Measurements from ENCODE around the gene ABHD18.
"Not testable (repeated sequence)": the region's sequence is repeated elsewhere in the genome, so short reads cannot be mapped to it uniquely, and the experiment has no call there.

Gene ABHD18

DNA sequence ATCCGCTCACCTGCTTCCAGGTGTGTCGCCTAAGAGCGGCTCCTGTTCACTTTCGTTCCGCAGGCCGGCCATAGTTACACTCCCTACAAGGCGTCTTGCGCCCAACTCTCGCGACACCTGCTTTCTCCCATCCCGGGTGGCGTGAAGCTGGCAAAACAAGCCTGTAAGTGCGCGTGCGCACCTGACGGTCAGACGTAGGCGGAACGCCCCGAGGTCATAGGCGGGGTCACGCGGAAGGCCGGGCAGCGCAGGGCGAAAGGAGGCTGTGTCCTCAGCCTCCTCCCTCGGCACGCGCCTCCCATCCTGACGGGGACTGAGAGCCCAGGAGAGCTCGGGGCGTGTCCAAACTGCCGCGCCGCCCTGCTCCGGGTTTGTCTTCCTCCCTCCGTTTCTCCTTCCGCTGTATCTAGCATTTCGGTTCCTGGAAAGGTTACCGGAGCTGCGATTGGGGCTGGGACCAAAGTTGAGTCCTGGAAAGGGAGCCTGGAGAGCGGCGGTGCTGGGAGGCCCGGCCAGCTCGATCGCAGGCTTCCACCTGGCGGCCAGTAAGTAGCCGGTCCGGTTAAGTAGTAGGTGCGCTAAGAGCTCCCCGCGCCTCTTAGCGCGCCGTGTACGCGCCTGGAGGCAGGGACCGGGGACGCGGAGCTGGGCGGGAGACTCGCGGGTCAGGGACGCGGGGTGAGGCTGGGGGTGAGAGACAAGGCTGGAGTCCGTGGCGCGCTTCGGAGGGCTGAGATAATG is at the start of gene ABHD18, which contains the start of gene MFSD8:
Gene ABHD18 (plus strand): TSS at position 345 of the 741 bp plus-strand sequence. CDS start 17,550 bp downstream, outside the sequence.
Gene MFSD8 (minus strand): TSS at position 112 of the 741 bp plus-strand sequence. CDS start 40 bp downstream, at position 72.
- peak; percentile 99 for DNase-seq

DNA sequence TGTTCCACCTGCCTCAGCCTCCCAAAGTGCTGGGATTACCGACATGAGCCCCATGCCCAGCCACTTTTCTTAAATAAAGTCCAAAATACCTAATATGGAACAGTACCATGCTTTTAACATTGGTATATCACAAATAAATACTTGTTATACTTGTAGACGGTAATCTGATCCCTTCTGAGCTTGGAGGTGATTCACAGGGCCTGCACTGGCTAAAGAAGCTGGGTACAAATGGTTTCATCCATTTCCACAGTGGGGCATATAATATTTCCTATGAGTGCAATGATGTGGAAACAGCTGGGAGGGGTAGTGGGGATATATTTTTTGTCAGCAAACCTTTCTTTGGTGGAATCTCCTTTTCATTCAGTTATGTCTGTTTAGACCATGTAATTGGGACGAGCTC is 48.7 kb upstream of the ABHD18 start:
- no peak for DNase-seq

DNA sequence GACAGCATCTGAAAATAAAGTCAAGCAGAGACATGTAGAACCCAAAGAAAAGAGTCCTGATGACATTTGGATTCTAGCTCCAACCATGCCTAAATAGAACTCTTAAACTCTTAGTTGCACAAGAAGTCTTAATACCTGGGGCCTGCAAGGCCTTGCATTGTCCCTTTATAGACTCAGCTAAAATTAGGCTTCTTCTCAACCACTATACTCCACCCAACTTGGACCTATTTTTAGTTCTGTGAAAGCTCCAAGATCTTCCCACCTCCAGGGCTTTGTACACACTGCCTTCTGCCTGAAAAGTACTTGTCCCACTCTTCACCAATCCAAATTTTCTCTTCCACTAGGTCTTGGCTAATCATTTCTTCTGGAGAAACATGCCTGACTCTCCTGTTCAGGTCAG is 48.1 kb upstream of the ABHD18 start:
- no peak for DNase-seq

DNA sequence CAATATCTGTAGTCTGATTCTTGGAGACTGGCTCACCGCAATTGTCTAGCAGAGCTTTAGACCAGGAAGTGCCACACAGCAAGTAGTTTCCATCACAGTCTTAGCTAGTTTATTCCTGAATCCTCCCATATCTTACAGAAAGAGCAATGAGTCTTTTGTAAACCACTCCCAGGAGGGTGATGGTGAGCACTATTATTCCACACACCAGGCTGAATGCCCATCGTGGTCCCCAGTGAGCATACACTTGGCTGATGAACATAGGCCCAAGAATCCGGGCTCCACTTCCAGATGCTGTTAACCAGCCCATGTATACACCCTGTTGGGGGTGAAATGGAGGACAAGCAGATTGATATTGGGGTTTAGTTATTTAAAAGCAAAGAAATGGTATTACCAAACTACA is 44.7 kb upstream of the ABHD18 start:
- no peak for DNase-seq

DNA sequence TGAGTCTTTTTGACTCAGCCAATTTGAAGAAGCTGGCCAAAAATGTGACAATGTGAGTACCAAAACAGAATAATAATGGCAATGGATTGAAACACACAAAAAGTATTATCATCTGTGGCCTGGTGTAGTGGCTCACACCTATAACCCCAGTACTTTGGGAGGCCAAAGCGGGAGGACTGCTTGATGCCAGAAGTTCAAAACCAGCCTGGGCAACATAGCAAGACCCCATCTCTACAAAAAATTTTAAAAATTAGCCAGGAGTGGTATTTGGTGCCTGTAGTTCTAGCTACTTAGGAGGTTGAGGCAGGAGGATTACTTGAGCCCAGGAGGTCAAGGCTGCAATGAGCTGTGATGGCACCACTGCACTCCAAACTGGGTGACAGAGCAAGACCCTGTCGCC is 43.0 kb upstream of the ABHD18 start:
- DNase-seq: no peak

DNA sequence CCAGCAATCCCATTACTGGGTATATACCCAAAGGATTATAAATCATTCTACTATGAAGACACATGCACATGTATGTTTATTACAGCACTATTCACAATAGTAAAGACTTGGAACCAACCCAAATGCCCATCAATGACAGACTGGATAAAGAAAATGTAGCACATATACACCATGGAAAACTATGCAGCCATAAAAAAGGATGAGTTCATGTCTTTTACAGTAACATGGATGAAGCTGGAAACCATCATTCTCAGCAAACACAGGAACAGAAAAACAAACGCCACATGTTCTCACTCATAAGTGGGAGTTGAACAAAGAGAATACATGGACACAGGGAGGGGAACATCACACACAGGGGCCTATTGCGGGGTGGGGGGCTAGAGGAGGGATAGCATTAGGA is 39.5 kb upstream of the ABHD18 start:
- DNase-seq: not testable (repeated sequence)

DNA sequence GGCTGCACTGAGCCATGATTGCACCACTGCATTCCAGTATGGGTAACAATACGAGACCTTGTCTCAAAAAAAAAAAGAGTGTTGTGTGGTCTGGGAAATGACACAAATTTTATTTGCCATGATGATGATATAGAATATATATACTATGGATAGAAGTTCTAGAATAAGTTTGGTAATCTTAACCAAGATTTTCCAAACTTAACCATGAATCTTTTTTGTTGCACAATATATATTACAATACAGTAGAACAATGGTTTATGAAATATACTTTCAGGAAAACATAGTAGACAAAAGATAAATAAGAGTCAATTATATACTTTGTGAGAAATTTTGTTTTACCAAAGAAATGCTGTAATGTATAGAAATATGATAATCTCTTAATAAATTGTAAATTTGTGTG is 35.0 kb upstream of the ABHD18 start:
- no peak for DNase-seq

DNA sequence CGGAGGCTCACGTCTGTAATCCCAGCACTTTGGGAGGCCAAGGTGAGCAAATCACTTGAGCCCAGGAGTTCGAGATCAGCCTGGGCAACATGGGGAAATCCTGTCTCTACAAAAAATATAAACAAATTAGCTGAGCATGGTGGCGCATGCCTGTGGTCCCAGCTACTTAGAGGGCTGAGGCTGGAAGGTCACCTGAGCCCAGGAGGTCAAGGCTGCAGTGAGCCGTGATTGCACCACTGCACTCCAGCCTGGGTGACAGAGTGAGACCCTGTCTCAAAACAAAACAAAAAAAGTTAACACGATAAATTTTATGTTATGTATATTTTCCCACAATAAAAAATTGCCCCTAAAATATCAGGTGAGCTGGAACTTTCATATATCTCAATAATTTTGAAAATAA is 33.4 kb upstream of the ABHD18 start:
- DNase-seq: not testable (repeated sequence)

DNA sequence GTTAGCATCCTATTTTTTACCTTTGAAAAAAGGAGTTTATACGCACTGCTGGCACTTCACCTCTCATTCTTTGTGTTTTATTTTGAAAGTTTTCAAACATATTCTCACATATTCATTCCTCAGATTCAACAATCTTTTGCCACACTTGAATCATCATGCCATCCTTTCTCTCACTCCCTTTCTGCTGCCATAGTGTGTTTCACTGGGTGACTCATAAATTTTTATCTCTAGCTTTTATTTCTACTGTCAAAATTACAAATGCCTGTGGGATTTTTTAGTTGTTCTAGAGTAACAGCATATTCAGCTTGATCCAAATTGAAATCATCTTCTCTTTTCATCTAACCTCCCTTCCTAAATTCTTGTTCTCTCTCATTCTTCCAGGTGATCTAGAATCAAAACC is 28.2 kb upstream of the ABHD18 start:
- no peak for DNase-seq

DNA sequence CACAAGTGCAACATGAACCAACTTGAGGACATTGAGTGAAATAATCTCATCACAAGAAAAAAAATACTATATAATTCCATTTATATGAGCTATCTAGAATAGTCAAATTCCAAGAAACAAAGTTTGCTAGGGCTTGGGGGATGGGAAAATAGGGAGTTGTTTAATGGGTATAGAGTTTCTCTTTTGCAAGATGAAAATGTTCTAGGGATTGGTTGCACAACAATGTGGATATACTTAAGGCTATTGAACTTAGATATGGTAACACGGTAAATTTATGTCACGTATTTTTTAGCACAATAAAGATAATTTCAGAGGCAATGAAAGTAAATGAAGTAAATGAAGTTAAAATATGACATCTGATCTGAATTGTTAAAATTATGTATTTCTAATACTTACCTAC is 8.1 kb upstream of the ABHD18 start:
- no peak for DNase-seq

DNA sequence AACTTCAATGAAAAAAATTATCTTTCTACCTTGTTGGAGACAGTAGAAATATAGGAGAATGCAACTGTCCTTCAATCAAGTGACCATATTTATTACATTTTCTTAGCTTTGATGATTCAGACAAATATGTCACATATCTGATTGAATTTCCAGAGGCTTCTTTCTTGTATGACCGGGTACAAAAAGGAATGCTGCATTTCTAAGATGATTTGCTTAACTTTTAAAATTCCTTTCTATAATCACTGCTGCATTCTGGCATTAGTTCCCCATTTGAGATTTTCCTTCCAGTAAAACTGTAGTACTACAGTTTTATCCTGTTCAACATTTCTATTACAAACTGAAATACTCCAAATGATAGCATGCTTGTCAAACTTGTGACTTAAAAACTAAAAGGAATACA is 5.4 kb upstream of the ABHD18 start:
- DNase-seq: no peak

DNA sequence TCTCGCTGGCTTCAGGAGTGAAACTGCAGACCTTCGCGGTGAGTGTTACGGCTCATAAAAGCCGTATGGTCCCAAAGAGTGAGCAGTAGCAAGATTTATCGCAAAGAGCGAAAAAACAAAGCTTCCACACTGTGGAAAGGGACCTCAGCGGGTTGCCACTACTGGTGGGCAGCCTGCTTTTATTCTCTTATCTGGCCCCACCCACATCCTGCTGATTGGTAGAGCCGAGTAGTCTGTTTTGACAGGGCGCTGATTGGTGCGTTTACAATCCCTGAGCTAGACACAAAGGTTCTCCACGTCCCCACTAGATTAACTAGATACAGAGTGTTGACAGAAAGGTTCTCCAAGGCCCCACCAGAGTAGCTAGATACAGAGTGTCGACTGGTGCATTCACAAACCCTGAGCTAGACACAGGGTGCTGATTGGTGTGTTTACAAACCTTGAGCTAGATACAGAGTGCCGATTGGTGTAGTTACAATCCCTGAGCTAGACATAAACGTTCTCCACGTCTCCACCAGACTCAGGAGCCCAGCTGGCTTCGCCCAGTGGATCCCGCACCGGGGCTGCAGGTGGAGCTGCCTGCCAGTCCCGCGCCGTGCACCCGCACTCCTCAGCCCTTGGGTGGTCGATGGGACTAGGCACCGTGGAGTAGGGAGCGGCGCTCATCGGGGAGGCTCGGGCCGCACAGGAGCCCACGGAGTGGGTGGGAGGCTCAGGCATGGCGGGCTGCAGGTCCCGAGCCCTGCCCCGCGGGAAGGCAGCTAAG is 1.4 kb upstream of the ABHD18 start:
- DNase-seq: not testable (repeated sequence)

DNA sequence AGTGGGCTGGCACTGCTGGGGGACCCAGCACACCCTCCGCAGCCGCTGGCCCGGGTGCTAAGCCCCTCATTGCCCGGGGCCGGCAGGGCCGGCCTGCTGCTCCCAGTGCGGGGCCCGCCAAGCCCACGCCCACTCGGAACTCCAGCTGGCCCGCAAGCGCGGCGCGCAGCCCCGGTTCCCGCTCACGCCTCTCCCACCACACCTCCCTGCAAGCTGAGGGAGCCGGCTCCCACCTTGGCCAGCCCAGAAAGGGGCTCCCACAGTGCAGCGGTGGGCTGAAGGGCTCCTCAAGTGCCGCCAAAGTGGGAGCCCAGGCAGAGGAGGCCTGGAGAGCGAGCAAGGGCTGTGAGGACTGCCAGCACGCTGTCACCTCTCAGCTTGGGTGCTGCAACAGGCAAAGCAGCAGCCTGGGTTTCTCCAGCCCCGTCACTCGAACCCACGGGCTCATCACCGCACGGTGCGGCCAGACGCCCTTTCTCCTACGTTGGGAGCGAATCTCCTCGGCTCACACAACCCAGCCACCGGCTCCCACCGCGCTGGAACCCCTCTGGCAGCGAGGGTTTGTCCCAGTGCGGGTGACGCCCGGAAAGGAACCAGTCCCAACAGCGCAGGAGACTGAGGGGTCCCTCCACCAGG is 662 bp upstream of the ABHD18 start:
- DNase-seq: not testable (repeated sequence)

DNA sequence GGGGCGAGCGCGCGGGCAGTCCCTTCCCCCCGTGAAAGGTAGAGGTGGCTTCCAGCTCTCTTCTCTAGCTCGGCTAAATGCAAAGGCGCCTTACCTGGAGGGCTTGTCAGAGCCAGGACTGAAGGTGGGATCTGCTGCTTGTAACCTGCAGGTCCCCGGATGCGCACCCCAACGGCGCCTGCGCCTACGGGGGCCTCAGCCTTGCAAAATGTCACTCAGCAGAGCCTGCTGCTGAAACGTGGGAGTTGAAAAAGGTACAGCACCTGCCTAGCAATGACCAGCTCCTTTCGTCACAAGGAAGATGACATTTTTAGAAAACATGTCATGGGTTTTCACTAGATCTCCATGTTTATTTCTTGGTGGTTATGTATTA is 583 bp downstream of the ABHD18 start:
- DNase-seq: peak; percentile 63

DNA sequence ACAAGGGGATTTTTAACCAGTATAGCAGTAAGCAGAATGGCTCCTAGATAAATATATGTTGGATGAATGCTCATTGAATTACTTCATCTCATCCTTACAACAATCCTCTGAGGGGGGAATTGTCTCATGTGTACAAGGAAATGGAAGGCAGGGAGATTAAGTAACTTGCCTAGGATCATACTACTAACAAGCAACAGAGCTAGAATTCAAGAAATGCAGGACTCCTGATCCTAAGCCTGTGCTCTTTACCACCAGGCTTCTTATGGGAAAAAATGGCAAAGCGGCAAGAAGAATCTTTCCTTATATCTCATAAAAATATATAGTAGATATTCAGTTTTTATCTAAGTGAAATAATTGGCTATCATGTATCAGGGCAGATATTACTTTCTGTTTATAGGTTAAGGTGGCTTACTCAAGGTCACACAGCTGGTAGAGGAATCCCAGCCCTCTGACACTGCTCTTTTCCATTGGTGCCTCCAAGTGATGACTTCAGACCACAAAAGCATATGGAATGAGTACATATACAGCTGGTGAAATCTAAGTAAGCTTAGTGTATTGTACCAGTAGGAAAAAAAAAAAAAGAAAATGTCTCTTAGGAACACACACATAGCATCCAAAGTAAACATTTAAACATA is 2.1 kb downstream of the ABHD18 start:
- DNase-seq: peak; percentile 35

DNA sequence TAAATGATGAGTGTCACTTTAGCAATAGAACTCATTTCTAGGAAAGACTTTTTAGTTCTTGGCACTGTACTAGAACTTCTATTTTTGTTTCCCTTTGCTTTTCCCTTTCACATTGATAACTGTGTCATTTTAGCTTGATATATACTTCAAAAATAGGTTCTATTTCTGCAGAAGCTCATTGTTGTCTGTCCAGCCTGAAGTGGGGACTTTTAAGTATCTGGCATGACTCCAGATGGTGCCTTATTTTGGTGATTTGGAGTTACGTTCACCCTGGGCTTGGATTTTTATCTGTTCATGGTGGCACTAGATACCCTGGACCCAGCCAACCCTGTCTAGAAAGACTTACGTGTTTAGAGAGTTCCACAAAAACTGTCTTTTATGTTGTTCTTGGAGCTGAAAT is 3.4 kb downstream of the ABHD18 start:
- DNase-seq: peak; percentile 62

DNA sequence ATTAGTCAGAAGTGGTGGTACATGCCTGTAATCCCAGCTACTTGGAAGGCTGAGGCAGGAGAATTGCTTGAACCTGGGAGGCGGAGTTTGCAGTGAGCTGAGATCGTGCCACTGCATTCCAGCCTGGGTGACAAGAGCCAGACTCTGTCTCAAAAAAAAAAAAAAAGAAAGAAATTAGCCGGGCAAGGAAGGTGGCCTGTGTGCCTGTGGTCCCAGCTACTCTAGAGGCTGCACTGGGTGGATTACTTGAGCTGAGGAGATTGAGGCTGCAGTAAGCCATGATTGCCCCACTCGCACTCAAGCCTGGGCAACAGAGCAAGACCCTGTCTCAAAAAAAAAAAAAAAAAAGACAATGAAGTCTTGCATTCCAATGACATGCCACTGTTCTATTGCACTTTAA is 5.7 kb downstream of the ABHD18 start:
- DNase-seq: not testable (repeated sequence)

DNA sequence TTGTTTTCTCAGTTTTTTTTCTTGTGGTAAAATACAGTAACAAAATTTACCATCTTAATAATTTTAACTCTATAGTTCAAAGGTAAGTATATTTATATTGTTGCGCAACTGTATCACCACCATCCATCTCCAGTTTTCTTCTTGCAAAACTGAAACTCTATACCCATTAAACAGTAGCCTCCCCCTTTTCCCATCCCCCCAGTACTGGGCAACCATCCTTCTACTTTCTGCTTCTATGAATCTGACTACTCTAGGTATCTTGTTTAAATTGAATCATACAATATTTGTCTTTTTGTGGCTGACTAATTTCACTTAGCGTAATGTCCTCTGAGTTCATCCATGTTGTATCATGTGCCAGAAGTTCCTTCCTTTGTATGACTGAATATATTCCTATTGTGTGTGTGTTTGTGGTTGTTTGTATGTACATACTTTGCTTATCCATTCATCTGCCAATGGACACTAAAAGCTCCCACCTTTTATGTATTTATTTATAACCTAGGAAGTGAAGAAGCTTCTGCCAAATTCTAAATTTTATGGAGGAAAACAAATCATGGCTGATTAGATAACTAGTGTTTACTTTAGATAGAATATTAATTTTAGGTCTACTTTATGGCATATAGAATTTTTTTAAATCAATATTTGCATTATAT is 10.0 kb downstream of the ABHD18 start:
- DNase-seq: peak; percentile 23

DNA sequence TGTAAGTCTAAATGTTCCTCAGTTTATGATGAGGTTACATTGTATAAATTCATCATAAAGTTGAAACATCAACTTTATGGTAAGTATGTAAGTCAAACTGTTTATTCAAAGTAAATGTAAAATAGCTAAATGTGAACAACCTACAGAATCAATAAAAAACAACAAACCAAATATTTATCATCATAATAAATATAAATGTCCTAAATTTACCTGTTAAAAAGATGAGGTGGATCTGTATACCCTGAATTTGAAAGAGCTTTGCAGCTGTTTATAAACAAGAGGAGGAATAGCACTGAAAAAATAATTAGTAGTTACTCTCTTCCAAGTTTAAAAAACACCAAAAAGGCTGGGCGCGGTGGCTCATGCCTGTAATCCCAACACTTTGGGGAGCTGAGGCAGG is 13.7 kb downstream of the ABHD18 start:
- no peak for DNase-seq

DNA sequence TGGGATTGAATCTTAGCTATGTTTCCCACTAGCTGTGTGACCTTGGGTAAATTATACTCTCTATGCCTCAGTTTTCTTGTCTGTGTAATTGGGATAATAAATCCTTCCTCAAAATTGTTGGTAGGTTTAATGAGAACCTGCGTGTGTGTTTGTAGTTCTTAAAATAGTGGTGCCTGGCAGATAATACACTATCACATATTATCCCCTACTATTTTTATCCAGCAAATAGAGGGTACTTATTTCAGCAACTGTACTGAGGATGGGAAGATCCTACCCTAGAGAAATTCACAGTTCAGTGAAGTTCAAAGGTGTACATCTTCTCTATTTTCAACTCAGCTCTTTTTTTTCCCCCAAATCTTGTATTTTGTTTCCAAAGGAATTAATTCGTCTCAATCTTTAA is 17.2 kb downstream of the ABHD18 start:
- DNase-seq: no peak

DNA sequence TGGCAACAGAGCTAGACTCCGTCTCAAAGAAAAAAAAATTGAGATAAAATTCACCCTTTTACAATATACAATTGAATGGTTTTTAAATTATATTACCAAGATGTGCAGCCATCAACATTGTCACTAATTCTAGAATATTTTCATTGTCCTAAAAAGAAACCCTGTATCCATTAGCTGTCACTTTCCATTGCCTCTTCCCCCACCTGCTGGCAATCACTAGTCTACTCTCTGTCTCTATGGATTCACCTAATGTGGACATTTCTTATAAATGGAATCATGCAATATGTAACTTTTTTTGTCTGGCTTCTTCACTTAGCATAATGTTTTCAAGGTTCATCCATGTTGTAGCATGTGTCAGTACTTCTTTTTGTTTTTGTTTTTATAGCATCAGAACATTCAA is 20.8 kb downstream of the ABHD18 start:
- DNase-seq: no peak

DNA sequence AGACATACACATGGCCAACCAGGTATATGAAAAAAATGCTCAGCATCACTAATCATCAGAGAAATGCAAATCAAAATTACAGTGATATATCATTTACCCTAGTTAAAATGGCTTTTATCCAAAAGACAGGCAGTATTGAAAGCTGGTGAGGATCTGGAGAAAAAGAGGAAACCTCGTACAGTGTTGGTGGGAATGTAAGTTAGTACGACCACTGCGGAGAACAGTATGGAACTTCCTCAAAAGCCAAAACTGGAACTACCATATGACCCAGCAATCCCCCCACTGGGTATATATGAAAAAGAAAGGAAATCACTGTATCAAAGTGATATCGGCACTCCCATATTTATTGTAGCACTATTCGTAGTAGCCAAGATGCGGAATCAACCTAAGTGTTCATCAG is 23.4 kb downstream of the ABHD18 start:
- no peak for DNase-seq

DNA sequence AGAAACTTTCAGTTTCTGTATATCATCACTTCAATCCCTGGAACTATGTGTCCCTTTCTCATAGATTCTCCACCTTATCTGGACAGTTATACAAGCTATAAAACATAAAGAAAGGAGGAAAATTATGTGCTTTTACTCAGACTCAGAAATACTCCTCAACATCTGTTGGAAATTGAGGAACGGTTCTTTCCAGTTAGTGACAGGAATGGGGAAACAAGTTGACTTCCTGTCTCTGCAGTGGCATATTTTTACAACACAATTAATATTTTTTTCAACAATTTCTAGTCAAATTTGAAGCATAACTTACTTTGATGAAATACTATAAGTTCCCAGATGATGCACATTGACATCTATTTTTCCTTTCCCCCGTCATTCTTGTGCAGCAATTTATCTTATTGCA is 27.9 kb downstream of the ABHD18 start:
- DNase-seq: peak; percentile 3

Measured in OCI-M1 (cell line).